Omental fat pad (tissue), 4 donors: ENCODE data around the gene NIM1K. TPM values are rescaled to one million over a fixed set of nuclear protein-coding genes. Genes with fewer than 3 reads are reported as not detected.
"Not testable (repeated sequence)": the region's sequence is repeated elsewhere in the genome, so short reads cannot be mapped to it uniquely, and the experiment has no call there.

ENCODE experiments used
- ATAC-seq: fragments of 150-250 bp; one replicate; pipeline ENCODE4 v1.9.1; 2016; ENCODE audit warnings: mild to moderate bottlenecking, moderate library complexity; ENCODE audit not compliant: low FRiP score
- DNase-seq: peaks from one replicate; pipeline ENCODE4 v3.0.0-alpha.2; 2019; ENCODE audit warnings: low spot score
- total RNA-seq, 4 donors: library from RNA; depleted of rRNA; stranded (reverse); fragments of >200 nt; gene quantifications; one replicate each; pipeline ENCODE4 v1.1.0, GENCODE V29; 2016
- TF ChIP-seq, protein P1 (sequence below), 3 donors: fragments of 450-650 bp; IDR thresholded peaks; one replicate each; pipeline ENCODE4 v1.5.1; 2016 to 2017; ENCODE audit warnings: antibody characterized with exemption in 3 of 3, mild to moderate bottlenecking in 3 of 3, moderate library complexity in 2 of 3

NIM1K gene
- total RNA-seq, 4 donors from 2014 or later = 0.12 to 0.79 (median 0.19) TPM; not detected in 1

DNA sequence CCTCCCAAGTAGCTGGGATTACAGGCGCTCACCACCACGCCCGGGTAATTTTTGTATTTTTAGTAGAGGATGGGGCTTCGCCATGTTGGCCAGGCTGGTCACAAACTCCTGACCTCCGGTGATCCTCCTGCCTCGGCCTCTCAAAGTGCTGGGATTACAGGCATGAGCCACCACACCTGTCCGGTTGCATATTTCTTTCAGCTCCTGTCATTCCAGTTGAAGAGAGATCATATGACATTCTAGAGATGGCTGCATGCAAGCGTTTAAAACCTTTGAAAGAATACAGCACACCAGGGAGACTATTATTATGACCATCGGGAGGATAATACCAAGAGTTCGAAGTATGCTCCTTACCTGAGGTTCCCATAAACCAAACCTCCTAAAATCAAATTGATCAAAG is 9.6 kb upstream of the NIM1K start:
- DNase-seq (no peak), ATAC-seq (no peak)
- TF ChIP-seq, protein P1, sequence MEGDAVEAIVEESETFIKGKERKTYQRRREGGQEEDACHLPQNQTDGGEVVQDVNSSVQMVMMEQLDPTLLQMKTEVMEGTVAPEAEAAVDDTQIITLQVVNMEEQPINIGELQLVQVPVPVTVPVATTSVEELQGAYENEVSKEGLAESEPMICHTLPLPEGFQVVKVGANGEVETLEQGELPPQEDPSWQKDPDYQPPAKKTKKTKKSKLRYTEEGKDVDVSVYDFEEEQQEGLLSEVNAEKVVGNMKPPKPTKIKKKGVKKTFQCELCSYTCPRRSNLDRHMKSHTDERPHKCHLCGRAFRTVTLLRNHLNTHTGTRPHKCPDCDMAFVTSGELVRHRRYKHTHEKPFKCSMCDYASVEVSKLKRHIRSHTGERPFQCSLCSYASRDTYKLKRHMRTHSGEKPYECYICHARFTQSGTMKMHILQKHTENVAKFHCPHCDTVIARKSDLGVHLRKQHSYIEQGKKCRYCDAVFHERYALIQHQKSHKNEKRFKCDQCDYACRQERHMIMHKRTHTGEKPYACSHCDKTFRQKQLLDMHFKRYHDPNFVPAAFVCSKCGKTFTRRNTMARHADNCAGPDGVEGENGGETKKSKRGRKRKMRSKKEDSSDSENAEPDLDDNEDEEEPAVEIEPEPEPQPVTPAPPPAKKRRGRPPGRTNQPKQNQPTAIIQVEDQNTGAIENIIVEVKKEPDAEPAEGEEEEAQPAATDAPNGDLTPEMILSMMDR (IDR thresholded peaks at IDR 0.05) = no peak

DNA sequence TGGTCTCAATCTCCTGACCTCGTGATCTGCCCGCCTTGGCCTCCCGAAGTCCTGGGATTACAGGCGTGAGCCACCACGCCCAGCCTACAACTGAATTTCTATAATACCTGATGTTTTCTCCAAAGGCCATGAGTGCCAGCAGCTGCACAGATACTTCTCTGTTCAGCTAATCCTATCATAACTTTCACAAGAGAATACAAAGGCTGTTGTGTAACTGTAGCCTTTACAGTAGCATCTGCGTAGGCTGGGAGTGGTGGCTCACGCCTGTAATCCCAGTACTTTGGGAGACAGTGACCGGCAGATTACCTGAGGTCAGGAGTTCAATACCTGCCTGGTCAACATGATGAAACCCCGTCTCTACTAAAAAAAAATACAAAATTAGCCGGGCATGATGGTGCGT is 8.9 kb upstream of the NIM1K start:
- ATAC-seq, DNase-seq: not testable (repeated sequence)

DNA sequence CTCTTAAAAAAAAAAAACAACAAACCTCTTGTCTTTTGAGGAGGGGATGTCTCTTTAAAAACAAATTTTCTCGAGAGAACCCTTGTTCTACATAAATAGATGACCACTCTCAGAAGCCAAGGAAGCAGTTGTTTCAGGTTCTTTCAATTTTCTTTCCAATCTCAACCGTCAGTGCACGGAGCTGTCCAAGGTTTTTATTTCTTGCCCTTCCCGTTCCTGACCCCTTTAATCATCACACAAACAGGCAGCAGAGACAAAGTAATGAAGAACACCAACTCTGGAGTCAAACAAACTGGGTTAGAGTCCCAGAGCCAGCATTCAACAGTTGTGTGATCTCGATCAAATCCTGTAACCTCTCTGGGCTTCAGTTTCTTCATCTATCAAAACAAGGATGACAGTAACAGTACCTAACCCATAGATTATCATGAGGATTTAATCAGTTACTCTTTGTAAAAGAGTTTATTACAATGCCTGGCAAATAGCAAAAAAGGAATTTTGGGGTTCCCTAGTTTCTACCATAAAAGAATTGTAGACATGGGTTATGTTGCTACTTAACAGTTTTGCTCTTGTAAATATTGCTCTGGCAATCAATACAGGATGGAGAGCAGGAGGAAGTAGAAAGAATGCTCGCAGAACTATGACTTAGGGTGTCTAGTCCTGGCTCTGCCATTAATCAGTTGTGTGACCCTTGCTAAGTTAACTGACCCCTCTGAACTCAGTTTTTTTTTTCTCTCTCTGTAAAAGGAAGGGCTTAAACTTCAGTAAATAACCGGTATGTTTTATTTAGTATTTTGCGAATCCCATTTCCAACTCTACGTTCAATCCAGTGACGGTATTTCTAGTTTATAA is 1.0 kb upstream of the NIM1K start:
- DNase-seq = no peak
- TF ChIP-seq, protein P1 (IDR thresholded peaks at IDR 0.05) = no peak
- ATAC-seq = no peak

DNA sequence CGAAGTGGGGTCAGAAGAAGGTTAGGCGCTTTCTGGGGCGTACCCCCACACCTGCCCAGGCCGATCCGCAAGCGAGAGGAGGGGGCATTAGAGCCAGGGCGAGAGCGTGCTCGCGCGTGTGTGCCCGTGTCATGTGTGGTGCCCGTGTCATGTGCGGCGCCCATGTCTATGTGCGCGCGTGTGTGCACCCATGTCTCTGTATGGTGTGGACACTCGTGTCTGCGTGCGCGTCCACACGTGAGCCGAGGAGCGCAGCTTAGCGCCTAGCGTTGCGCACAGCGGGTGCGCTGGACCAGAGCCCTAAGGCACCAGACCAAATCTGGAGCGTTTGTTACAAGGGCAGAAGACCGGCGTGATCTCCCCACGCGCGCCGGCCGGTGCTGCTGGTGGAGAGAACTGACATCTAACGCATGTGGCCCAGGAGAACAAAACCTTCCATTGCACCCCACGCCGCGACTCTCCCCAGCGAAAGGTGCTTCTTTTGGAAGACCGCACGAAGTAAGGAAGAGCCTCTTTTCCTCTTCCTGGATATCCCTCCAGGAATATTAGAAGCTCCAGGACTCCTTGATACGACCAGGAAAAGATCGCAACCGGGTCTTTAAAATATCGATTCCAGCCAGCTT is 644 bp downstream of the NIM1K start:
- no peak for DNase-seq
- ATAC-seq = peak; percentile 20
- TF ChIP-seq, protein P1 (IDR thresholded peaks at IDR 0.05) = no peak

DNA sequence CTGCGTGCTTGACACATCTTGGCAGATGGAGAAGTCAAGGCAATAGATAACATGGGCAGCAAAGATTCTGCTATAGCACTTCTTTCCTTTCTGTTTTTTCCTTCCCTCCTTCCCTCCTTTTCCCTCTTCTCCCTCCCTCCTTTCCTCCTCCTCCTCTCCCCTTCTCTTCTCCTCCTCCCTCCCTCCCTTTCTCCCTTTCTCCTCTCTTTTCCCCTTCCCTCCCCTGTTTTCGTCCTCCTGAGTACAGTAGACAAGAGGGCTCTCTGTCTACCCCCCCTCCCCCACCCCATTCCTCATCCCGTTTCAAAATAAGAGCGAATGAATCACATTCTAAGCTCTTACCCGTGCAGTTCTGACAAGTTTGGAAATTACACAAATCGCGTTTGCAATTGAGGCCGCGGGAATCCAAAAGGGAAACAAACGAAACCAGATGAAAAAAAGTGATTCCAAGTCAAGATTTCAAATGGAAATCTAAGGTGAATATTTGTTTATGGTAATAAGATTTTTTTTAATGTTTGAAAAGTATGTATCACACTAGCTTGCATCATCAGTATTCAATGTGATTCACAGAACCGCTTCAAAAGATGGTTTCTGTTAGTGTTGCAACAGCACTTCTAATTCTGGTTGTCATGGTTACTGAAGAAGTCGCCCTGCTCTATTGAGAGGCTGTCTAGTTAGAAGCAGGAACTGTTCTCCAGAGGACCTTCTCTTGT is 1.3 kb downstream of the NIM1K start:
- TF ChIP-seq, protein P1 (IDR thresholded peaks at IDR 0.05) = no peak
- DNase-seq (no peak), ATAC-seq (peak; percentile 91)

DNA sequence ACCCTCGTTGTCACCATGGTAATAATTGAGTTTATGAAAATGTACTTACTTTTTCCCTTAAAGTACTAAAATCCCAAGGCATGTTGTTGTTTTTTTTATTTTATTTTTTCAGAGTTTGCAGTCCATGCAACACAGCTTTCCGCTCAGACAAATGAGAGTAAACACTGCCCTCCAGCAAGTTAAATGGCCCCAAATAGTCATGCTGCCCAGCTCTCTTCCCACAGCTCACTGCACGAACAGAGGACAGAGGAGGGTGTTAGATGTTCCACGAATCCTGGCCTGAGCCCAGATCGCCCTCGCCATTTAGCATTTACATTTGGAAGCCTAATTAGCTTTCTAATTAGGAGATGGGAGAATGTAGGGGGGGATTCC is 1.9 kb downstream of the NIM1K start:
- TF ChIP-seq, protein P1 (IDR thresholded peaks at IDR 0.05) = no peak
- DNase-seq (no peak), ATAC-seq (no peak)

DNA sequence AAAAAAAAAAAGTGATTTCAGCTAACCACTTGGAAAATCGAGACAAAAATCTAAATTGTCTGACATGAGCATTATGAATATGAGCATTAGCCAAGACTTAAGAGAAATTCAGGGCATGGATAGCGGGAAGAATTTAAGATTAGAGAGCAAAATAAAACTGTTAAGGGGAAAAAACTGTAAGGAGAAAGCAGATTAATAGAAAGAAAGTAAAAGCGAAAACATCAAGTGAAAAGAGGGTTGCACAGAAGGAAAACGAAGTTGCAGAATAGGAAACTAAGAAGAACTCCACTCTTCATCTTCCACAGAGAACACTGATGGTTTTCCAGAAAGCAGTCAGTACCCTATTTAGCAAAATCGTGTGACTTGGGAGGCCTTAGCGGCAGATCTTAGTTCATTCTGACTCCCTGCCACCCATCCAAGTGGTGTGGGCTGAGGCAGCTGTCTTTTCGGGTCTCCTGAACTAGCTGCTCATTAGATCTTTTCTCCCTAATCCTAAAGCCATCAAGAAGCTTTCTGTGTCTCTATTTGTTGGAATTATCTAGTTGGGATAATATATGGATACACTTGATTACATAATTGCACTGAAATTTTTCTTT is 3.7 kb downstream of the NIM1K start:
- no peak for ATAC-seq
- no peak for DNase-seq
- TF ChIP-seq, protein P1 (IDR thresholded peaks at IDR 0.05) = no peak
